ENCODE measurements around the gene KIF5B. TPM values are rescaled to one million over a fixed set of nuclear protein-coding genes. Genes with fewer than 3 reads are reported as not detected.
"Not testable (repeated sequence)": the region's sequence is repeated elsewhere in the genome, so short reads cannot be mapped to it uniquely, and the experiment has no call there.

KIF5B gene
- total RNA-seq, 4 donors from 2014 or later, result 118 to 162 (median 144) TPM

GRCh38 chr10:32070645-32071044 is 14.4 kb upstream of the KIF5B start:
- 80 to 89% methylated on average over 2 of the region's 2 CpGs for WGBS, 2 donors
- Histone ChIP-seq H3K9me3 (no peaks in the 10 kb centered on the region), H3K27me3 (no peaks in the 10 kb centered on the region), H3K4me1 (no peaks in the 10 kb centered on the region), H3K4me3 (no peak overlapping the region), H3K27ac (no peak overlapping the region), H3K36me3 (no peaks in the 10 kb centered on the region)
- no peak for TF ChIP-seq EP300 (IDR thresholded peaks at IDR 0.05)
- TF ChIP-seq POLR2A (IDR thresholded peaks at IDR 0.05), result no peak
- no peak for TF ChIP-seq CTCF (IDR thresholded peaks at IDR 0.05)
- DNase-seq (ENCODE audit: low spot score in 2 of 2), result no peak

DNA sequence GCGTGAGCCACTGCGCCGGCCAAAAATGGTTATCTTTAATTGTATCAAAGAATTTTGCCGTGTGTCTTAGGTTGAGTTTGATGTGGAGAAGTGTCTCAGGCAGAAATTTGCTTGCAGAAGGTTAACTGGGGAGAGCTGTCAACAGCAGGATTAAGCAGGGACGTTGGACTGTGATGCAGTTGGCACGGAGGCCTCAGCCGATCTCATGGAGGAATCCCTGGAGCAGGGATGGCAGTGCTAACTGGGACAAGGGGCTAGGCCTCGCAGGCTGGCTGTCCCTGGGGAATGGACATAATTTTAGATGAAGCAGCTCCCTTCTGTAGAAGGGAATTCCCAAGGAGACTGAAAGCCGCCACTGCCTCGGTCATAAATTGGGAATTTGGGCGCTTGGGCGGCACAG is 12.3 kb upstream of the KIF5B start:
- no peaks in the 10 kb centered on the region for H3K36me3 ChIP-seq
- 79% methylated on average over 12 of the region's 12 CpGs for WGBS, 2 donors
- no peak overlapping the region for H3K27ac ChIP-seq
- no peak for TF ChIP-seq EP300 (IDR thresholded peaks at IDR 0.05)
- TF ChIP-seq POLR2A (IDR thresholded peaks at IDR 0.05), result no peak
- no peak for TF ChIP-seq CTCF (IDR thresholded peaks at IDR 0.05)
- H3K27me3 ChIP-seq, result no peaks in the 10 kb centered on the region
- no peak overlapping the region for H3K4me3 ChIP-seq
- H3K4me1 ChIP-seq, result no peaks in the 10 kb centered on the region
- no peak for DNase-seq (ENCODE audit: low spot score in 2 of 2)
- H3K9me3 ChIP-seq, result no peaks in the 10 kb centered on the region

DNA sequence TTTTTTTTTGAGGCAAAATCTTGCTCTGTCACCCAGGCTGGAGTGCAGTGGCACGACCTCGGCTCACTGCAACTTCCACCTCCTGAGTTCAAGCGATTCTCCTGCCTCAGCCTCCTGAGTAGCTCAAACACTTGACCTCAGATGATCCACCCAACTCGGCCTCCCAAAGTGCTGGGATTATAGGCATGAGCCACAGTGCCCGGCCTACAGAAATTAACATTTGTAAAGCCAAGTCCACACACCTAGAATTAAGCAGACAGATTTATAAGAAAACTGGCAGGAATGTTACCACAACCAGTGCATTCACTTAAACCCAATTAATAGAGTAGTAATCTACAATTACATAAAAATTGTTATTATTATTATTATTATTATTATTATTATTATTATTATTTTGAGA is 11.7 kb upstream of the KIF5B start:
- WGBS, 2 donors, result 79 to 87% methylated on average over 5 of the region's 5 CpGs
- not testable (repeated sequence) for H3K36me3 ChIP-seq; H3K4me1 ChIP-seq; H3K27ac ChIP-seq; DNase-seq (ENCODE audit: low spot score in 2 of 2); H3K4me3 ChIP-seq; H3K27me3 ChIP-seq; H3K9me3 ChIP-seq

DNA sequence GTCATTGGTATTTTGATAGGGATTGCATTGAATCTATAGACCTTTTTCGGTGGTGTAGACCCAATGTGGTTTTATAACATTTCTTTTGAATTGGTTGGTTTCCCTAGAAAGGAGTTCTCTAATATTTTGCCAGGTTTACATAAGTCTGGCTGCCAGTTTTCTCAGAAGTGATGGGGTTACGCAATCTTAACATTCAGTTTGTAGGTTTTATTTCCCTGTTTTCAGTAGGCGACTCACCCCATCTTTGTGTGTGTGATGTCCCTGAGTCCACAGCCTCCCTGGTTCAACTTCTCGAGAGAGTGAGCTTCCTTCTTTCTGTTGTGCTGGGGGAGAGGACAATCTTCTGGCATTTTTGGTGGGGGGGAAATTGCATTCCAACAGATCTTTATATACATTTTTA is 9.6 kb upstream of the KIF5B start:
- no peaks in the 10 kb centered on the region for H3K36me3 ChIP-seq
- DNase-seq (ENCODE audit: low spot score in 2 of 2), result no peak
- no peaks in the 10 kb centered on the region for H3K4me1 ChIP-seq
- 86 to 90% methylated on average over 4 of the region's 4 CpGs for WGBS, 2 donors
- H3K4me3 ChIP-seq, result no peak overlapping the region
- TF ChIP-seq POLR2A (IDR thresholded peaks at IDR 0.05) (no peak), CTCF (IDR thresholded peaks at IDR 0.05) (no peak), EP300 (IDR thresholded peaks at IDR 0.05) (no peak)
- H3K27me3 ChIP-seq, result no peaks in the 10 kb centered on the region
- no peak overlapping the region for H3K27ac ChIP-seq
- H3K9me3 ChIP-seq, result no peaks in the 10 kb centered on the region

GRCh38 chr10:32061440-32061839 is 5.2 kb upstream of the KIF5B start:
- no peak for TF ChIP-seq POLR2A (IDR thresholded peaks at IDR 0.05)
- TF ChIP-seq CTCF (IDR thresholded peaks at IDR 0.05), result no peak
- TF ChIP-seq EP300 (IDR thresholded peaks at IDR 0.05), result no peak
- WGBS, 2 donors, result 84 to 87% methylated on average over 2 of the region's 2 CpGs

DNA sequence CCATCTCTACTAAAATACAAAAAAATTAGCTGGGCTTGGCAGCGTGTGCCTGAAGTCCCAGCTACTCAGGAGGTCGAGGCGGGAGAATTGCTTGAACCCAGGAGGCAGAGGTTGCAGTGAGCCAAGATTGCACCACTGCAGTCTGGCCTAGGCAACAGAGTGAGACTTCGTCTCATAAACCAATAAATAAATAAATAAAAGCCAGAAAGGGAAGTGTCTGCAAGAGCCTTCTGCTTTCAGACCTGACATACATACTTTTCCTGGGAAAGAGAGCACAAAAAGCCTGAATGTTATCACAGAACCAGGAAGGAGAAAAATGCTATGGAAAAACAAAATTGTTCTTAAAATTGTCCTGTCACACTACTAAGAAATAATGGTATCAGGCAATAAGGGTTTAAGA is 4.1 kb upstream of the KIF5B start:
- no peak for TF ChIP-seq CTCF (IDR thresholded peaks at IDR 0.05)
- no peak for TF ChIP-seq EP300 (IDR thresholded peaks at IDR 0.05)
- no peak for TF ChIP-seq POLR2A (IDR thresholded peaks at IDR 0.05)
- Histone ChIP-seq H3K4me3 (no peak overlapping the region), H3K9me3 (no peaks in the 10 kb centered on the region), H3K36me3 (no peaks in the 10 kb centered on the region), H3K4me1 (peaks cover 0 to 9% (median 0%) of the 10 kb centered on the region in 4 donors), H3K27ac (no peak overlapping the region), H3K27me3 (no peaks in the 10 kb centered on the region)
- 67 to 71% methylated on average over 4 of the region's 4 CpGs for WGBS, 2 donors
- DNase-seq (ENCODE audit: low spot score in 2 of 2), result no peak

More at GRCh38 chr10:32061440-32061839, 5.2 kb upstream of the KIF5B start:
- Histone ChIP-seq H3K27ac (no peak overlapping the region), H3K9me3 (no peaks in the 10 kb centered on the region), H3K4me3 (no peak overlapping the region), H3K27me3 (no peaks in the 10 kb centered on the region), H3K4me1 (peaks cover 0 to 9% (median 0%) of the 10 kb centered on the region in 4 donors), H3K36me3 (no peaks in the 10 kb centered on the region)
- DNase-seq (ENCODE audit: low spot score in 2 of 2), result no peak
